NT2/D1 (cell line): Measurements from ENCODE around the gene PIK3R3.

Source experiments
- SUZ12 ChIP-seq: IDR thresholded peaks from 2 replicates; pipeline ENCODE4 v1.6.1; 2011; ENCODE audit not compliant: insufficient read length, insufficient read depth; ENCODE audit errors: extremely low read depth
- YY1 ChIP-seq: IDR thresholded peaks from 2 replicates; pipeline ENCODE4 v1.6.1; 2011; ENCODE audit not compliant: insufficient read length, insufficient read depth
- ZNF274 ChIP-seq: IDR thresholded peaks from 2 replicates; pipeline ENCODE4 v1.6.1; 2011; ENCODE audit warnings: mild to moderate bottlenecking, low read depth, low read length

- TF ChIP-seq SUZ12 (no peak), YY1 (no peak), ZNF274 (no peak)
Measured at GRCh38 chr1:46057781-46058180, 74.6 kb downstream of the PIK3R3 start.
